IPS-NIHi7 (cell line): ENCODE data around the gene PRDM13.
"Not testable (repeated sequence)": the region's sequence is repeated elsewhere in the genome, so short reads cannot be mapped to it uniquely, and the experiment has no call there.

Source experiments
- DNase-seq: peaks from one replicate; pipeline ENCODE4 v3.0.0; 2012; ENCODE audit warnings: mixed read lengths; ENCODE audit errors: extremely low spot score

PRDM13 gene

GRCh38 chr6:99606656-99607415, at the start of gene PRDM13:
Gene PRDM13, plus strand, starts transcription at chr6:99606833. Its CDS starts 202 bp downstream, at chr6:99607035.
- no peak for DNase-seq

- no peak for DNase-seq
Observed at GRCh38 chr6:99559057-99559456, 47.6 kb upstream of the PRDM13 start.

- DNase-seq, result no peak
Observed at GRCh38 chr6:99560668-99561067, 46.0 kb upstream of the PRDM13 start.

GRCh38 chr6:99563056-99563723, 43.4 kb upstream of the PRDM13 start:
- DNase-seq, result no peak

- DNase-seq, result peak; percentile 94
Observed at GRCh38 chr6:99568103-99568933, 38.3 kb upstream of the PRDM13 start, which contains the start of gene CCNC. Gene CCNC, minus strand, starts transcription at chr6:99568660. Its CDS starts 133 bp downstream, at chr6:99568527.

- no peak for DNase-seq
Observed at GRCh38 chr6:99573980-99574617, 32.5 kb upstream of the PRDM13 start.

- no peak for DNase-seq
Observed at GRCh38 chr6:99575544-99576227, 30.9 kb upstream of the PRDM13 start.

- DNase-seq, result no peak
Observed at GRCh38 chr6:99579781-99580180, 26.9 kb upstream of the PRDM13 start.

- DNase-seq, result no peak
Observed at GRCh38 chr6:99587792-99588191, 18.8 kb upstream of the PRDM13 start.

GRCh38 chr6:99588618-99589289, 17.9 kb upstream of the PRDM13 start:
- DNase-seq, result peak; percentile 85

- peak; percentile 30 for DNase-seq
Observed at GRCh38 chr6:99589290-99589672, 17.4 kb upstream of the PRDM13 start.

GRCh38 chr6:99589907-99590493, 16.6 kb upstream of the PRDM13 start:
- no peak for DNase-seq

GRCh38 chr6:99590728-99591672, 15.6 kb upstream of the PRDM13 start:
- DNase-seq, result peak; percentile 41

- DNase-seq, result no peak
Observed at GRCh38 chr6:99591673-99592364, 14.8 kb upstream of the PRDM13 start.

GRCh38 chr6:99592900-99593299, 13.7 kb upstream of the PRDM13 start:
- no peak for DNase-seq

- DNase-seq, result not testable (repeated sequence)
Observed at GRCh38 chr6:99594696-99595095, 11.9 kb upstream of the PRDM13 start.

GRCh38 chr6:99602520-99603420, 3.9 kb upstream of the PRDM13 start:
- DNase-seq, result peak; percentile 25
